ENCODE data around the gene SHC3.
A peak's percentile ranks its signal among the peaks of the same experiment; 100 is the strongest.

SHC3 gene

DNA sequence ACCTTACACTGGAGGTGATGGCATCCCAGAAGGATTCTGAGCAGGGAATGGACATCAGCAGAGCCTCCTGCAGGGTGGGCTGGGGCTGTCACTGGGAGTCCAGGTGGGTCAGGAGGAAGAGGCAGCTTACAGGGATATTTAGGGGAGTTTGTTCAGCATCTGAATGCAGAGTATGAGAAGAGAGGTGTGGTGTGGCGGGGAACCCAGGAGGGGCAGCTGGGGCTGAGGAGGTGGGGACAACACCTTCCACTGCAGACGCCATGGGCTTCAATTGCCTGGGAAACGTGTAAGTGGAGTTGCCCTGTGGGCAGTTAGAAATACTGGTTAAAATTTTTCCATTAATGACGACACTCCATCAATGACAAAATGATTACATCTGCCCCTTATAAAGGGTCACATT, 153.9 kb downstream of the SHC3 start:
- no peak for DNase-seq (ENCODE audit: low read depth)

DNA sequence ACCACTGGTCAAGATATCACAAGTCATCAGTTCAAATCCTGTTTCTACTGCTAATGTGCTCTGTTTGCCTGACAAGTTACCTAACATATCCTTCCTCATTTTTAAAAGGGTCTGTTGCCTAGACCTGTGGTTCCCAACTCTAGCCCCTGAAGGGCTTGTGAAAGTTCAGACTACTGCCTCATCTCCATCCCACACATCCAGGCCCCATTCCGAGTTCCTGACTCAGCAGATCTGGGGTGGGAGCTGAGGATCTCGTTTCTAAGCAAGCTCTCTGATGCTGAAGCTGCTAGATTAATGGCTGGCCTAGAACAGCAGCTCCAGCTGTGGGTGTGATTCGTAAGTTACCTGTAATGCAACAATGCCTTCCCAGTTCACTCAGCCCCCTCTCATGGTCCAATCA, 154.9 kb downstream of the SHC3 start:
- no peak for DNase-seq (ENCODE audit: low read depth)

DNA sequence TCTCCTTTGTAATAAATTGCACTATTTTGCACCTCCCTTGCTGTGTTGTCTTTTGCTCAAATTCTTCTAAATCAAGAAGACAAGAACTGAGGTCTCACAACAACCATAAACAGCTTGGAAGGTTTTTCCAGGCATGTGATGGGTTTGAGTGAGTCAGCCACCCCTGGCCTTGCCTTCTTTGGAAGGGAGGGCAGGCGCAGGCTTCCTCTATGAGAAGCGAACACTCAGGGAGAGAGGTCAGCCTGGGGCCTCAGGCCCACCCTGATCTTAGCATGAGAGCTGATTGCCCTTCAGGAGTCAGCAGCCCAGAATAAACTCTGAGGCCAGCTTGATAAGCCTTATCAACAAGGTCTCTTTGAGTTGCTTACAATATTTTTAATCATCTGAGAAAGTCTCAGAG, 155.7 kb downstream of the SHC3 start:
- DNase-seq (ENCODE audit: low read depth), result peak; percentile 40

GRCh38 chr9:89022001-89022759, 156.4 kb downstream of the SHC3 start:
- DNase-seq (ENCODE audit: low read depth), result no peak

GRCh38 chr9:89021154-89021803, 157.3 kb downstream of the SHC3 start:
- DNase-seq (ENCODE audit: low read depth), result peak; percentile 86

- DNase-seq (ENCODE audit: low read depth), result no peak
Measured at GRCh38 chr9:89020754-89021153, 157.9 kb downstream of the SHC3 start.

GRCh38 chr9:89015336-89015735, 163.3 kb downstream of the SHC3 start:
- no peak for DNase-seq (ENCODE audit: low read depth)

GRCh38 chr9:89014153-89014552, 164.5 kb downstream of the SHC3 start:
- no peak for DNase-seq (ENCODE audit: low read depth)

- DNase-seq (ENCODE audit: low read depth), result no peak
Measured at GRCh38 chr9:89013660-89014059, 165.0 kb downstream of the SHC3 start.

- DNase-seq (ENCODE audit: low read depth), result no peak
Measured at GRCh38 chr9:89012294-89013042, 166.2 kb downstream of the SHC3 start.

- no peak for DNase-seq (ENCODE audit: low read depth)
Measured at GRCh38 chr9:89011683-89012082, 166.9 kb downstream of the SHC3 start.

GRCh38 chr9:89010526-89011111, 168.0 kb downstream of the SHC3 start:
- no peak for DNase-seq (ENCODE audit: low read depth)

- DNase-seq (ENCODE audit: low read depth), result no peak
Measured at GRCh38 chr9:89010056-89010455, 168.6 kb downstream of the SHC3 start.

DNA sequence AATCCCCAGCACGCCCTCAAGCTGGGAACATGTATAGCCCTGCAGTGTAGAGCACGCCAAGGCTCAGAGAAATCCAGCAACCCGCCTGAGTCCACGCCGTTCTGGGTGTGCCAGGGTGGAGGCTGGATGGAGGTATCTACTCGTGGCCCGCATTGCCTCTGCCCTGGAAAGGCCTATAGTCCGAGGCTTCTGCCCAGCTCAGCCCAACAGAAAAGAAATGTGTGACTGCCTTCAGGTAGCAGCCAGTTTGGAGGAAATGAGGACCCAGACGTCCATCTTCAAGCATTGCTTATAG, 169.1 kb downstream of the SHC3 start:
- DNase-seq (ENCODE audit: low read depth), result no peak

DNA sequence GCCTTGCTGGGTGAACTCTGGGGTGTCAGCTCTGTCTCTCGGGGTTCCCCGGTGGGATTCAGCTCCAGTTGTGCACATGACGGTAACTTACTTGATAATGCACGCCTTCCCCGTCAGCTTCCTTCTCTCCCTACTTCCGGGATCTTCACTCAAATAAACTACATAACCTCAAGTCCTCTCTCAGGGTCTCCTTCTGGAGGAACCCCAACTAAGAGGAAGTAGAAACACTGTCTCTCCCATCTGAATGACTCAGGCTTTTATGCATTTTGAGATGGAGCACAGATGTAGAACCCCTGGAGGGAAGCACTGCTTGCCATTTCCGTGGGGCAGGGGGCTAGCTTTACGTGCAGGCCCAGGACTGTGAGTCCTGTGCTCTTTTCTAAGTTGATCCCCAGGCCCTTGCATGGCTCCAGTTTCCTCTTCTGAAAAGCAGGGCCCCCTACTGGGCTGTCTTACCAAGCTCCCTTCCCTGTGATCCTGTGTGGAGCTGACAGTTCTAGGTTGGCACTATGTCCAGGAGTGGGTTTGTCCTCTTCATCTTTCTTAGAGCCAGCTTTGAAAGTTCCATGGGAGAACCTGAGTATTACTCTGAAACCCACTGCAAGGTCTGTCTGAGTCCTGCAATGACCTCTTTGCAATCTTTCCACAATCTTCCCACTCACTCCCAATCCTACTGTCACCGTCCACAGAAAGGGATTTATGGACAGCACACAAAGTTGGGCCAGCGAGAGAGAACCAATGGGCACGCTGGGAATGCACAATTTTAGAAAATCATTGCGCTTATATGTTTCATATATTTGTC, 169.7 kb downstream of the SHC3 start:
- DNase-seq (ENCODE audit: low read depth), result peak; percentile 26

GRCh38 chr9:89008055-89008743, 170.4 kb downstream of the SHC3 start:
- DNase-seq (ENCODE audit: low read depth), result no peak

DNA sequence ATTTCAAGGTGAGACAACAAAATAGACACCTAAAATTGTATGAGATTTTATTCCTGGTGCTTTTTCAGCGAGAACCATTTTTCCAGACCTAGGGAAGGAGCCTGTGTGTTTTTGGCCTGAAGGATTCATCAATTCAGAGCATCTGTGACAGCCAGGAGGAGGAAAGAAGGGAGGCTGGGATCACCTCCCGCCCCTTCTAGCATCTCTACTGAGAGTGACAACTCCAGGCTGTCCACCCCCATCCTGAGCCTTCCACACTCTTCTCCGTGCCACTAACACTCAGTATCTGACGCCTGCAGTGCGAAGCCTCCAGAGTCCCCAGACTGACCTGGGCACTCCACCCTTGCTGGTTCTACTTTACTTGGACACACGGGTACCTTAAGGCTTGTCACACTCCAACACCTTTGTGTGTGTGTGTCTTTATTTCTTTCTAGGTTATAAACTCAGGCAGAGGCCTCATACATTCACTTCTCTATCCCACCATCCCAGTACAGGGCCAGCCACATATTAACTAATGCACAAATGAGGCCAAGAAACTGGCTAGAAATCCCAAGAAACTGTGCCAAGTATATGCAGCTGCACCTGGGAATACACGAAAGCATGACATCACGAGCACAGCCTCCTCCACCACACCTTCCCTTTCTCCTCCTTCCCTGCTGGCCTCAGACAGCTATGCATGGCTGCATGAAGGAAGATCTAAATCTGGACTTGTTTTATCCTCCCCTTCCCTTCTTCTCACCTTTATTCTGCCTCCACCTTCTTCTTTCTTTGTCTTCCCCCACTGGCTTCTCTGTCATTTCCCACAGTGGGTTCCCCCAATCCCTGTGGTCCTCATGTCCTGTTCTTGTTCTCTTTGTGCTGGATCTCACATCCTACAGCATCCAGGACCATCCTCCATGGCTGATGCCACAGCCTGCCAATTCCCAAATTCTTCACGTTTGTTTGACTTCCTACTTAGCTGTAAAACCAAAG, 171.3 kb downstream of the SHC3 start:
- DNase-seq (ENCODE audit: low read depth), result no peak

DNA sequence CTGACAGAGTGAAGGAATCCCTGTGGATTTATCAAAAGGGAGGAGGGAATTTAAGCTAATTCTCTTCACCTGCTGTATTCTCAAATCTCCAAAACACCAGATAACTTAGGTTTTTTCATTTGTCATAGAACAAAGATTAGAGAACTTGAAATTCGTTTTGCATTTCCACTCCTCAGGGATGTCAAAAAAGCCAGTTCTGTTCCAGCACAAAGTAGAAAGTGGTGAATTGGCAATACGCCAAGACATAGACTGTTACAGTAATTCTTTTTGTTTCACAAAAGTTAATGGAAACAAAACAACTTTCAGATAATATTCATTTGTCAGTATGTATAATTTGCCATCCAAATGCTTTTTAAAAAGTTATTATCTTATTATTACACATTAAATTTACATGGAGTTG, 172.4 kb downstream of the SHC3 start:
- no peak for DNase-seq (ENCODE audit: low read depth)

- DNase-seq (ENCODE audit: low read depth), result no peak
Measured at GRCh38 chr9:89005323-89005722, 173.3 kb downstream of the SHC3 start.

DNA sequence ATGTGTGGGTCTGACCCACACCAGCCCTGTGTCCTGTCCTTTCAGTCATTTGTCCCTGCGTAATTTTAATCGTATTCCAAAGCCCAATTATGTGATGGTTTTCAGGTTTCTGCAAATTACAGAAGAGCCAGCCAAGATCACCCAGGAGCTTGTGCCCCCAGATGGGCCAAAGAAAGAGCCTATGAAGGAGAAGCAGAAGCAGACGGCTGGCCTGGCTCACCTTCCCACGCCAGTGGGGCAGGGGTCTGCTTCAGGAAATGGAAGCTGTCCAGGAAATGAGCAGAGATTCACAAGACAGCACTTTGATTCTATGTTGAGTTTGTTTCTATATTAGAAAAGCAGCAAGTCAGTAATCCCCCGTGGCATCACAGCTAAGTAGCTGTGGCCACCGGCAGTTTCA, 175.6 kb downstream of the SHC3 start:
- no peak for DNase-seq (ENCODE audit: low read depth)
